Measurements from ENCODE around the gene SSU72.
"Not testable (repeated sequence)": the region's sequence is repeated elsewhere in the genome, so short reads cannot be mapped to it uniquely, and the experiment has no call there.

DNA sequence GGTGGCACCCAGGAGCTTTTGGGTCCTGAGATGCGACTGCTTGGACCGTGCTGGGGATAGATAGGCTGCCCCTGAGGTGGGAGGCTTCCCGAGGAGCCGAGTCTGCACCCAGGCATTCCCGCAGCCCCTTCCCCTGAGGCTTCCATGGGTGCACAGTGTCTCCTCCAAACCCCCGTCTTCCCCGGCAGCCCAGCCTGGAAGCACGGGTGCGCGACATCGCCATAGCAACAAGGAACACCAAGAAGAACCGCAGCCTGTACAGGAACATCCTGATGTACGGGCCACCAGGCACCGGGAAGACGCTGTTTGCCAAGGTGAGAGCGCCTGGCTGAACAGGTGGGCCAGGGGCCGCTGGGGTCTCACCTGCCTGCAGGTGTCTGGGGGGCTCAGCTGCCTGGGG, 51.0 kb downstream of the SSU72 start:
- TF ChIP-seq CTCF (IDR thresholded peaks at IDR 0.05; ENCODE audit: extremely low read depth in 1 of 2, insufficient read depth in 1 of 2, low read depth in 1 of 2, low read length in 2 of 2); MAX (IDR thresholded peaks at IDR 0.05; ENCODE audit: insufficient read depth, insufficient read length); EZH2 (IDR thresholded peaks at IDR 0.05; ENCODE audit: borderline replicate concordance, low read depth, low read length, severe bottlenecking); FOS (IDR thresholded peaks at IDR 0.05; ENCODE audit: borderline replicate concordance, insufficient read depth, low read length): not testable (repeated sequence)
